Trophoblast cell (in vitro differentiated cells and primary cell): ENCODE results near the gene SNAPC4.

Experiments used
- DNase-seq, 2 donors: peaks; one replicate each; pipeline ENCODE4 v3.0.0-alpha.2; 2016
- H2AFZ ChIP-seq: 2 replicates; pipeline ENCODE4 v1.6.1; 2013; ENCODE audit warnings: low read length, moderate library complexity, mild to moderate bottlenecking; ENCODE audit not compliant: insufficient read depth, poor library complexity
- H2AK5ac ChIP-seq: 2 replicates; pipeline ENCODE4 v1.6.1; 2013; ENCODE audit warnings: mild to moderate bottlenecking, low read length
- H2BK120ac ChIP-seq: 2 replicates; pipeline ENCODE4 v1.6.1; 2013; ENCODE audit warnings: low read length, mild to moderate bottlenecking, moderate library complexity; ENCODE audit not compliant: insufficient read depth, poor library complexity
- H2BK12ac ChIP-seq: 2 replicates; pipeline ENCODE4 v1.6.1; 2013; ENCODE audit warnings: mild to moderate bottlenecking, low read length, moderate library complexity
- H2BK5ac ChIP-seq: 2 replicates; pipeline ENCODE4 v1.6.1; 2013; ENCODE audit warnings: low read length, low read depth, moderate library complexity, mild to moderate bottlenecking; ENCODE audit not compliant: poor library complexity
- H3K14ac ChIP-seq: 2 replicates; pipeline ENCODE4 v1.6.1; 2013; ENCODE audit warnings: mild to moderate bottlenecking, low read length
- H3K18ac ChIP-seq: 2 replicates; pipeline ENCODE4 v1.6.1; 2013; ENCODE audit warnings: mild to moderate bottlenecking, low read length
- H3K23ac ChIP-seq: 2 replicates; pipeline ENCODE4 v1.6.1; 2013; ENCODE audit warnings: low read length
- H3K27ac ChIP-seq: 2 replicates; pipeline ENCODE4 v1.5.1; 2013; ENCODE audit warnings: low read depth, mild to moderate bottlenecking, inconsistent platforms, low read length, moderate library complexity
- H3K27me3 ChIP-seq: 2 replicates; pipeline ENCODE4 v1.6.1; 2013; ENCODE audit warnings: inconsistent platforms, mild to moderate bottlenecking, low read length, moderate library complexity; ENCODE audit not compliant: insufficient read depth
- H3K36me3 ChIP-seq, 2 experiments: 1 replicate in 1 of 2; 2 replicates in 1 of 2; pipeline ENCODE4 v1.6.1; 2013; ENCODE audit warnings: low read length in 2 of 2, mild to moderate bottlenecking in 2 of 2, moderate library complexity in 1 of 2; ENCODE audit not compliant: insufficient read depth in 2 of 2, control insufficient read depth in 1 of 2
- H3K4ac ChIP-seq: 2 replicates; pipeline ENCODE4 v1.6.1; 2013; ENCODE audit warnings: low read depth, mild to moderate bottlenecking, low read length, moderate library complexity
- H3K4me1 ChIP-seq, 2 experiments: 1 replicate in 1 of 2; 2 replicates in 1 of 2; pipeline ENCODE4 v1.6.1; 2013; ENCODE audit warnings: low read length in 2 of 2, mild to moderate bottlenecking in 2 of 2, moderate library complexity in 1 of 2; ENCODE audit not compliant: insufficient read depth in 2 of 2, control insufficient read depth in 1 of 2
- H3K4me2 ChIP-seq: 2 replicates; pipeline ENCODE4 v1.6.1; 2013; ENCODE audit warnings: inconsistent platforms, mild to moderate bottlenecking, low read length, moderate library complexity
- H3K4me3 ChIP-seq: 2 replicates; pipeline ENCODE4 v1.5.1; 2013; ENCODE audit warnings: mild to moderate bottlenecking, low read depth, low read length, inconsistent platforms
- H3K79me1 ChIP-seq: one replicate; pipeline ENCODE4 v1.6.1; 2013; ENCODE audit warnings: low read length
- H3K79me2 ChIP-seq: 2 replicates; pipeline ENCODE4 v1.6.1; 2013; ENCODE audit warnings: low read length, mild to moderate bottlenecking; ENCODE audit not compliant: control insufficient read depth, insufficient read depth, poor library complexity
- H3K9ac ChIP-seq: 2 replicates; pipeline ENCODE4 v1.6.1; 2013; ENCODE audit warnings: mild to moderate bottlenecking, low read length
- H3K9me3 ChIP-seq: 2 replicates; pipeline ENCODE4 v1.6.1; 2013; ENCODE audit warnings: low read depth, mild to moderate bottlenecking, control low read depth, inconsistent platforms, low read length; ENCODE audit not compliant: insufficient read depth
- H4K12ac ChIP-seq: 2 replicates; pipeline ENCODE4 v1.6.1; 2013; ENCODE audit warnings: low read depth, mild to moderate bottlenecking, low read length, moderate library complexity
- H4K8ac ChIP-seq: 2 replicates; pipeline ENCODE4 v1.6.1; 2013; ENCODE audit warnings: low read depth, mild to moderate bottlenecking, low read length, moderate library complexity
- H4K91ac ChIP-seq: one replicate; pipeline ENCODE4 v1.6.1; 2013; ENCODE audit warnings: low read depth, mild to moderate bottlenecking, low read length, moderate library complexity
- WGBS: extraction: QIAGEN DNeasy Blood & Tissue Kit; methylation state at CpG from one replicate; pipeline ENCODE4 v1.1.7; 2013; ENCODE audit warnings: missing lambda C conversion rate; ENCODE audit not compliant: insufficient read length, insufficient coverage; ENCODE audit errors: extremely low coverage; 5-methylcytosine and 5-hydroxymethylcytosine counted together

The SNAPC4 gene

DNA sequence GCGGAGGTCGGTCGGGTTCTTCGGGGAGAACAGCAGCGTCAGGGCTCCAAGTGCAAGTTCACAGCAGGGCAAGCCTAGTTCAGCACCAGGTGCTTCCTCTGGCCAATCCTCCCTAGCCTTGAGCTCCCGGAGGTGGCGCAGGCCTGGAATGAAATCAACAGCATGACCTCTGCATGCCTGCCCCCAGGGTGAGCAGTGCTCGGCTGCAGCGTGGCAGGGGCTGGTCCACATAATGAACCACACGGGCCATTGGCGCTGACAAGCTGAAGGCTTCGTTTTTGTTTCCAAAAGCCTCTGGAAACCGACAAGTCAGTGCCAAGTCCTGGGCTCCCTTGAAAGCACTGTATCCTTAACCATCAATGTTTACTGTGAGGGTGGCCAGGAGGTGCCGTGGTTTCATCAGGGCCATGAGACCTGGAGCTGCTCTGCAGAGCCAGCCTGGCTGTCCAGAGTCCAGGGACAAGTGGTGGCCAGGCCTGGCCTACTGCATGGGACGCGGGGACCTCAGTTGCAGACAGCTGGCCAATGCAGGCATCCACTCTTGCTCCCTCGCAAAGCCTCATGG lies 41.8 kb upstream of the SNAPC4 start:
- no peak overlapping the region for H2BK120ac ChIP-seq
- H4K12ac ChIP-seq: no peak overlapping the region
- no peak overlapping the region for H3K4ac ChIP-seq
- H3K4me3 ChIP-seq: no peak overlapping the region
- peaks cover 7 to 12% of the 10 kb centered on the region in 2 experiments for H3K4me1 ChIP-seq
- DNase-seq: peak; percentile 77 to 84
- no peak overlapping the region for H3K18ac ChIP-seq
- H2BK12ac ChIP-seq: no peak overlapping the region
- no peak overlapping the region for H2BK5ac ChIP-seq
- no CpG with 5 or more reads among the region's 17 CpGs for whole genome bisulfite sequencing
- no peak overlapping the region for H3K27ac ChIP-seq
- H3K4me2 ChIP-seq: no peak overlapping the region
- H3K79me1 ChIP-seq: peaks cover 7% of the 10 kb centered on the region
- H3K9me3 ChIP-seq: no peaks in the 10 kb centered on the region
- peaks cover 9% of the 10 kb centered on the region for H3K79me2 ChIP-seq
- H2AFZ ChIP-seq: no peak overlapping the region
- H3K27me3 ChIP-seq: no peaks in the 10 kb centered on the region
- H2AK5ac ChIP-seq: no peak overlapping the region
- H3K9ac ChIP-seq: no peak overlapping the region
- H3K23ac ChIP-seq: no peak overlapping the region
- no peak overlapping the region for H4K8ac ChIP-seq
- no peak overlapping the region for H3K14ac ChIP-seq
- no peak overlapping the region for H4K91ac ChIP-seq
- peaks cover 58 to 59% of the 10 kb centered on the region in 2 experiments for H3K36me3 ChIP-seq

DNA sequence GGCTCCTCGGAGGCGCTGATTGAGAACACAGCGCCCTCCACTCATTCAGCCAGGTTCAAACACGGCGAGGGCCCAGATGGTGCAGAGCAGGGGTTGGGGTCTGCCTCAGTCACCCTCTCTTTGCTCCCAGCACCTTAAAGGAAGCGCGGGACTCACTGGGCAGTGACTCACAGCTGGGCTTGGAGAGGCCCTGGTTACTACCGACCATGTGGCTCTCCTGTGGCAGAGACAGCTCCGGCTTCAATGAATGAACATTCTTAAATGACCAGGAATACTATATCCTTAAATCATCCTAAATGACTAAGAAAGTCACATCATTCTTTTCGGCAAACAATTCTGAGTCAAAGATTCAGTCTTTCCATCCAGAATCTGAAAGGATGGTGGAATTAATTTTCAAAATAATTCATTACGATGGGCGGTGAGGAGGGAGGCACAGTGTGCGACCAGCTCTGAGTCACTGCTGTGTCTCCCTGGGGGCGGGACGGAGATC lies 41.3 kb upstream of the SNAPC4 start:
- no peaks in the 10 kb centered on the region for H3K27me3 ChIP-seq
- no peak overlapping the region for H2AFZ ChIP-seq
- H2BK120ac ChIP-seq: no peak overlapping the region
- H3K4ac ChIP-seq: no peak overlapping the region
- no peak overlapping the region for H2BK5ac ChIP-seq
- H3K18ac ChIP-seq: no peak overlapping the region
- H4K8ac ChIP-seq: no peak overlapping the region
- no peaks in the 10 kb centered on the region for H3K9me3 ChIP-seq
- H4K12ac ChIP-seq: no peak overlapping the region
- peaks cover 7 to 12% of the 10 kb centered on the region in 2 experiments for H3K4me1 ChIP-seq
- H3K36me3 ChIP-seq: peaks cover 56 to 57% of the 10 kb centered on the region in 2 experiments
- H3K23ac ChIP-seq: no peak overlapping the region
- peaks cover 9% of the 10 kb centered on the region for H3K79me2 ChIP-seq
- peaks cover 7% of the 10 kb centered on the region for H3K79me1 ChIP-seq
- H4K91ac ChIP-seq: no peak overlapping the region
- no peak overlapping the region for H3K27ac ChIP-seq
- H2BK12ac ChIP-seq: no peak overlapping the region
- H3K4me2 ChIP-seq: no peak overlapping the region
- no peak overlapping the region for H3K14ac ChIP-seq
- WGBS: no CpG with 5 or more reads among the region's 15 CpGs
- H2AK5ac ChIP-seq: no peak overlapping the region
- no peak overlapping the region for H3K9ac ChIP-seq
- no peak overlapping the region for H3K4me3 ChIP-seq
- DNase-seq: no peak

DNA sequence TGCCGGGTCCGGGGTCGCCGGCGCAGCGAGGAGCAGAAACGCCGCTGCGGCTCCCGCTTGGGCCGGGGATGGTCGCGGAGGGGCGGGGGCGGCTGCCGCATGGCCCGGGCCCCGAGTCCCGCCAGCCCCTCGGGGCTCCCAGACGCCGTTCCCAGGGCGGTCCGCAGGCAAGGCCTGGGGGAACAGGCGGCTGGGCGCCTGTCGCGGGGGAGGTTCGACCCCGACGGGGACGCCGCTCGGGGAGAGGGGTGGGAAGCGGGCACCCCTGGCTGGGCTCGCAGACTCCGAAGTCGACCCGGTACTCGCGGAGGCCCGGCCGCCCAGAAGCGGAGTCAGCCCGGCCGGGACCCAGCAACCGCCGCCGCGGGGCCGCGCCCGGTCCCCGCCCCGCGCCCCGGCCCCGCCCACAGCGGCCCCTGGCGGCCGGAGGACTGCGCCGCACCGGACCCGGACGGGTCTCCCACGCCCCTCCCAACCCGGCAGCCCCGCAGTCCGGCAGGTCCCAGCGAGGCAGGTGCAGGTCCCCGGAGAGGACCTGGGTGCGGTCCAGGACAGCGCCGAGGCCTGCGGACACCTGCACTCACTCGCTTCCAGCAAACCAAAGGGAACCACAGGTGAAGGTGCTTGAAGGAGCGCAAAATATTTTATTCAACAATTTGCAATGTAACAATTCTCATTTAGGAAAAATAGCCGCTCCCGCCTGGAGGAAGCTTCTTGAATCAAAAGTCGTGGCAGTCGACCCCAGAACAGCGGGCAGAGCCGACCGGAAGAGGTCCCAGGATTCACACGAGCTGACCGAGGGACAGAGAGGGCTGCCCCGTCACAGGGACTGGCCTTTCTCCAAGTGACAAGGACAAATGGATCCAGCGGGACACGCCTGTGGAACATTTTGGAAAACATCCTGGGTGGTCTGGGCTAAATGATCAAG lies 39.8 kb upstream of the SNAPC4 start, which contains the start of gene INPP5E:
INPP5E (minus strand) TSS at position 365 of the 928 bp plus-strand sequence. CDS start 426 bp downstream, outside the sequence.
- Histone ChIP-seq H3K27me3 (no peaks in the 10 kb centered on the region), H3K9me3 (no peaks in the 10 kb centered on the region), H3K4me1 (peaks cover 7 to 12% of the 10 kb centered on the region in 2 experiments), H2BK5ac (peak within 1 kb of the TSS; percentile 42), H3K18ac (peak within 1 kb of the TSS; percentile 57), H3K4me2 (peak within 1 kb of the TSS; percentile 89), H3K27ac (peak within 1 kb of the TSS; percentile 45), H2AK5ac (peak within 1 kb of the TSS; percentile 37), H3K36me3 (peaks cover 53 to 54% of the 10 kb centered on the region in 2 experiments), H3K23ac (no peak within 1 kb of the TSS), H3K4ac (peak within 1 kb of the TSS; percentile 70), H4K12ac (peak within 1 kb of the TSS; percentile 94), H3K9ac (peak within 1 kb of the TSS; percentile 97), H3K4me3 (peak within 1 kb of the TSS; percentile 92), H4K8ac (peak within 1 kb of the TSS; percentile 94), H2BK12ac (no peak within 1 kb of the TSS), H3K79me1 (peaks cover 7% of the 10 kb centered on the region), H4K91ac (peak within 1 kb of the TSS; percentile 88), H3K79me2 (peaks cover 9% of the 10 kb centered on the region), H2BK120ac (peak within 1 kb of the TSS; percentile 47), H2AFZ (peak within 1 kb of the TSS; percentile 84), H3K14ac (peak within 1 kb of the TSS; percentile 83)
- DNase-seq: peak; percentile 54 to 89
- WGBS: no CpG with 5 or more reads among the region's 90 CpGs
